Measurements from ENCODE around the gene CSF1.

GRCh38 chr1:109880971-109881894 is 29.4 kb upstream of the CSF1 start:
- TF ChIP-seq, protein P1, sequence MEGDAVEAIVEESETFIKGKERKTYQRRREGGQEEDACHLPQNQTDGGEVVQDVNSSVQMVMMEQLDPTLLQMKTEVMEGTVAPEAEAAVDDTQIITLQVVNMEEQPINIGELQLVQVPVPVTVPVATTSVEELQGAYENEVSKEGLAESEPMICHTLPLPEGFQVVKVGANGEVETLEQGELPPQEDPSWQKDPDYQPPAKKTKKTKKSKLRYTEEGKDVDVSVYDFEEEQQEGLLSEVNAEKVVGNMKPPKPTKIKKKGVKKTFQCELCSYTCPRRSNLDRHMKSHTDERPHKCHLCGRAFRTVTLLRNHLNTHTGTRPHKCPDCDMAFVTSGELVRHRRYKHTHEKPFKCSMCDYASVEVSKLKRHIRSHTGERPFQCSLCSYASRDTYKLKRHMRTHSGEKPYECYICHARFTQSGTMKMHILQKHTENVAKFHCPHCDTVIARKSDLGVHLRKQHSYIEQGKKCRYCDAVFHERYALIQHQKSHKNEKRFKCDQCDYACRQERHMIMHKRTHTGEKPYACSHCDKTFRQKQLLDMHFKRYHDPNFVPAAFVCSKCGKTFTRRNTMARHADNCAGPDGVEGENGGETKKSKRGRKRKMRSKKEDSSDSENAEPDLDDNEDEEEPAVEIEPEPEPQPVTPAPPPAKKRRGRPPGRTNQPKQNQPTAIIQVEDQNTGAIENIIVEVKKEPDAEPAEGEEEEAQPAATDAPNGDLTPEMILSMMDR (conservative IDR thresholded peaks at IDR 0.05 in 1 of 2, IDR thresholded peaks at IDR 0.05 in 1 of 2; ENCODE audit: low read depth in 1 of 2, low read length in 2 of 2) = no peak
- TF ChIP-seq EZH2 (IDR thresholded peaks at IDR 0.05; ENCODE audit: low read length, missing control alignments) = no peak
